HG02970 (cell line): Measurements from ENCODE around the gene TIMP3.

Experiments used
- ATAC-seq: cut with Tn5 transposase; IDR thresholded peaks from one replicate; pipeline ENCODE4 v1.9.1; 2021; ENCODE audit warnings: mild to moderate bottlenecking, moderate library complexity, moderate number of reproducible peaks; ENCODE audit not compliant: unreplicated experiment, low FRiP score

TIMP3 gene

GRCh38 chr22:32877196-32877595 lies 75.7 kb downstream of the TIMP3 start:
- no peak for ATAC-seq

DNA sequence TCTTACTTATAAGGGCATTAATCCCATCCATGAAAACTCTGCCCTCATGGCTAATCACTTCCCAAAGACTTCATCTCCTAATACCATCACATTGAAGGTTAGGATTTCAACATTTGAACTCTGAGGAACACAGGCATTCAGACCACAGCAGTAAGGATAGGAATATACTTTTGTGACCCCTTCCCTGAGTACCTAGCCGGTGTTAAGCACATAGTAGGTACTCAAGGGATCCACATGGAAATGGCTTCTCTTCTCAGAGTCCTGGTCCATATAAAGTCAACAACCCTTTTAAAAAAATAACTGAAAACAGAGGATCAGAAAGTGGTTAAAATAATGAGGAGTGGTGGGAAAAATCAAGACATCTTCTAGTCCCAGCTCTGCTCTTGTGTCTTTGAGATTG lies 78.0 kb downstream of the TIMP3 start:
- ATAC-seq = no peak

DNA sequence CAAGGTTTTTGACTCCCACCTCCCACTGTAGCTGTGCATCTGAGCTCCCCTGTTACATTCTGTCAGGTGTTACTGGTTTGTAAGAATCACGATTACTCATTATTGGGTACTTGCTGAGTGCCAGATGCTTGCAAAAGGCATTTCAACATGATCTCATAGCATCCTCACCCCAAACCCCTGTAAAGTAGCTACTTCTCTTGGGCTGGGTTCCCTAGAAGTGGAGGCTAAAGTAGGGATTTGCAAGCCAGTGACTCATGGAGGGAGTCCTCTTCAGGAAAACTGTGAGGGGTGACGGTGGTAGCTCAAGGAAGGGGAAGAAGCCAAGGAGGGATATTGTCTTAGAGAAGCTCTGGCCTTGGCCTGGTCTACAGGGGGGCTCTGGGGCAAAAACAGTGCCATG lies 78.6 kb downstream of the TIMP3 start:
- ATAC-seq = no peak

DNA sequence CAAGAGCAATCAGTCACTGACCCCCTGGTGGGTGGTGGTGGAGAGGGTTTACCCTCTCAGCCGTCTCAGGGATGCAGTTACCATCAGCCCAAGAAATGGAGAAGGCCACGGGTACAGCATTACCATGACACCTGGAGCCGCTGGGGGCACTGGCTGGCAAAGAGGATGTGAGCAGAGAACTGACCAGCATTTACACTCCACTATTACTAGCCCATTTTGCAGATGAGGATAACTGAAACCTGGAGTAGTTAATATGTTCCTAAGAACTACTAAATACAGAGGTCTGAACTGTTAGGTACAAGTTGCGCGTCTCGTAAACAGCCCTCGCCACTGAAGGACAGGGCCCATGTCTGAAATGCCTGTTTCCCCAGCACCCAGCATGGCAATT lies 79.0 kb downstream of the TIMP3 start:
- no peak for ATAC-seq

GRCh38 chr22:32880893-32881596 lies 79.5 kb downstream of the TIMP3 start:
- ATAC-seq = no peak

GRCh38 chr22:32882360-32882755 lies 80.9 kb downstream of the TIMP3 start:
- ATAC-seq = no peak

DNA sequence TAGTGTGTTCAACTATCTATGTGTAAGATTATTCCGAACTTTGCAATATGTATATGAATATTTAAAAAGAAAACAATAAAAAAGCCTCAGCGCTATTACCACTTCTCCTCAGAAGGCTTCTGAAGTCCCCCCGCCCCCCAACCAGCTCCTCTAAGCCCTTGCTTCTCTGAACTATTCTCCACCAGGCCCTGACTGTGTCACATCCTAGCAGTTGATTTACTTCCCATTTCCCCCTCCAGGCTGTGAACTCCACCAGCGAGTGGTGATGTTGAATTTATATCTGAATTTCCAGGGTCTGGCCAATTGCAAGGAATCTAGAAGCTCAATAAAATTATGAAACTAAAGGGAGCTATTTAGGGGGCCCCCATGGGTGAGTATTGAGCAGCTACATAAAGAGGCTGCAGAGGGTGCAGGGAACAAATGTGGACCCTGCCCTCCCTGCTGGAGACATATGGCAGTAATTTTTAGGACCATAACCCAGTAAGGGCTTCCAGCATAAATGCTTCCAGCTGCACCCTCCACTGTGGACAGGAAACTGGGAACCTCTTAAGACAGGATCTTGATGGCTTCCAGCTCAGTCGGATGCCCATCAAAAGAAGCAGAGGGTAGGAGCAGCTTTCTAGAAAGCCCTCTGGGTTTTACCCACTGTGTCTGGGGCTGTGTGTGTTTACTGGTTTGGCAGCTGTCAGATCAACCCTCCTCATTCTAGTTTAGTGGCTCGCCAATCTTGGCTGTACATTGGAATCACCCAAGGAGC lies 81.4 kb downstream of the TIMP3 start:
- ATAC-seq = no peak

DNA sequence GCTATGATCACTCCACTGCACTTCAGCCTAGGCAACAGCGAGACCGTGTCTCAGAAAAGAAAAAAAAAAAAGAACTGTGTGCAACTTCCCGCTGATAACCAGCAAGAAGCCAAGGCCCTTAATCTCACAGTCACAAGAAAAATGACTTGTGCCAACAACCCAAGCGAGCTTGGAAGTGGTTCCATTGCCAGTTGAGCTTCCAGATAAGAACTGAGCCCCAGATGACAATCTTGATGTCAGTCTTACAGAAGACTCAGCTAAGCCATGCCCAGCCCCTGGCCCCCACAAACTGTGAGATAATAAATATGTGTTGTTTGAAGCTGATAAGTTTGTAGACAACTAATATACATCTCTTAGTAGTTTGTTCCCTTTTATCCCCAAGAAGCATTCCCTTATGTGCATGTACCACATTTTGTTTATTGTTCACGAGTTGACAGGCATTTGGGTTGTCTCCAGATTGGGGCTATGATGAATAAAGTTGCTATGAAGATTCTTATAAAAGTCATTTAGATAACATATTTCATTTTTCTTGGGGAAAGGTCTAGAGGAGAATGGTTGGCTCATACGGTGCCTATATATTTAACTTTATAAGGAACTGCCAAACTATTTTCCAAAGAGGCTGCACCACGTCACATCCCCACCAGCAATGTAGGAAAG lies 85.9 kb downstream of the TIMP3 start:
- no peak for ATAC-seq

DNA sequence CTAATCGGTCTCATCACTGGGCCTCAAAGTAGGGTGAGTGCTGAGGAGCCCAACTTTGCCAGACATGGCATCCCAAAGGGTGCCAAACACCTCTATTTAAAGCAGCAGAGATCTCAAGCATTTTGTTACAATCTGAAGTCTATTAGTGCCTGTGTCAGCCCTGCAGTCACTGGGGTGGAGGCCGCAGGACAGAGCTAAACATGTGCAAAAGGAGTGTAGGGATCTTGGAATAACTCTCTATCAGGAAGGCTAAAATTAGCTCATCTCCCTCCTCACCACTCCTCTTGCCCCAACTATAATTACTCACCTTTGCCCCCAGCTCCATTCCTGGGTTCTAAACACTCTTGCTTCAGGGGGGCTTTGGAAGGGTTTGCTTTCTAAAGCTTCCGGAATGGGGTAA lies 87.5 kb downstream of the TIMP3 start:
- ATAC-seq = no peak

- ATAC-seq = no peak
Measured at GRCh38 chr22:32896891-32897290, 95.4 kb downstream of the TIMP3 start.

DNA sequence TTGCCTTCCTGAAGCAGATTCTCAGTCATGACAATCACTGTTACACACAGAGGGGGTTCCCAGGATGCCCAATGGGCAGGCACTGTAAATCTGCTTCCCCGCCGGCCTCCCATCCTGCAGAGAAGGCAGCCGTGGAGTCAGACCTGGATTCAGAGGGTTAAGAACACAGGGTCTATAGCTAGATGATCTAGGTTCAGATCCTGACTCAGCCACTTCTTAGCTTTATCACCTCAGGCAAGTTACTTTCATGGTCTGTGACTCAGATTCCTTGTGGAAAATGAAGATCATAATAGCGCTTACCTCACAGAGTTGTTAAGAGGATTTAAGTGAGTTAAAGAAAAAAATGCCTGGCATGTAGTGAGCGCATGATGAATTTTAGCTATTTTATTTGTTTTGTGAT lies 95.9 kb downstream of the TIMP3 start:
- no peak for ATAC-seq

- ATAC-seq = no peak
Measured at GRCh38 chr22:32900886-32901635, 99.6 kb downstream of the TIMP3 start.

- ATAC-seq = no peak
Measured at GRCh38 chr22:32901925-32902324, 100.4 kb downstream of the TIMP3 start.

DNA sequence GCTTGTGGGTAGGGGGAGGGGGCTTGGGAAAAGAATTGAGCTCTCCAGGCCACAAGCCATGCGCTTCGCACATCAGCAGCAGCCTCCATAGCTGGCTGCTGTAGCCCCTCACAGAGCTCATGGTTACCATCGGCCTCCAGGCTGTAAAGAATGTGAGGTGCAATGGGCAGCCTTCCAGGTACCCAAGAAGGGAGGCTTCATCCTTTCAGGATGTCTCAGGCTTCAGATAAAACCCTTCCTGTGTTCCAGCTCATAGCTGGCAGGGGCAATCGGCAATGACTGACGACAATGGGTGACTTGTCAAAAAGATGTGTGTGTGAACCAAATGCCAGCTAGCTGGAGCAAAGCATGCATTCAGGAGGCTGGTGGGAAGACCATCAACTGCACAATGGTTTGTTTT lies 102.0 kb downstream of the TIMP3 start:
- no peak for ATAC-seq

DNA sequence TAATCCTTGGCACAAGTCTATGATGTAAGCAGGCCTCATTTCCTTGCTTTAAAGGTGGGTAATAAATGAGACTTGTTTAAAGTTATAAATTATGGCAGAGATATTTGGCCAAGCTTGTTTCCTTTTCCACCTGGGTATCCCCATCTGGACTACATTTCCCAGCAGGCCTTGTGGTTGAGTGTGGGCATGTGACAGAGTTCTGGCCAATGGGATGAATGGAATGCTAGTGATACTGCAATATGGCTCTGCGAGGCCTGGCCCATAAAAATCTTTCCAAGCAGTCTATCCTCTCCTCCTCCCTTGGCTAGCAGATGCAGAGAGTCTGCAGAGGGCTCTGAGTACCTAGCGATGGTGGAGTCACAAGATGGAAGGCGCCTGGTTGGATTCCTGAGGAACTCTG lies 102.5 kb downstream of the TIMP3 start:
- ATAC-seq = no peak

DNA sequence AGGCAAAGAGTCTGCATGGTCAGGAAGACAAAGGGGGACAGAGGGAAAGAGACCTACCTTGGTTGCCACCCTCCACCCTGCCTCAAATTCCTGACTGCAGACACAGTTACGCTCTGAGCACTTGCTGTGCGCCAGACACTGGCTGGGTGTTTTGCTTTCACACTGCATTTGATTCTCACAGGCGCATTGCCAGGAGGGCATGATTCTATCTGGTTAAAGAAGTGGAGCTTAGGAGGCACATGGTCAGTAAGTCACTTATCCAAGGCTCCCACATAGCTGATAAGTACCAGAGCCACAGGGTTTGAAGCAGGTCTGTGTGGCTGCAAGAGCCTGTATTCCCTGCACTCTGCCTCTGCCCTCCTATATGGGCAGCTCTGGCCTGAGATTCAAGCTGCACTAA lies 103.9 kb downstream of the TIMP3 start:
- ATAC-seq = no peak

- no peak for ATAC-seq
Measured at GRCh38 chr22:32909581-32910428, 108.3 kb downstream of the TIMP3 start.

- no peak for ATAC-seq
Measured at GRCh38 chr22:32910429-32910772, 108.9 kb downstream of the TIMP3 start.

DNA sequence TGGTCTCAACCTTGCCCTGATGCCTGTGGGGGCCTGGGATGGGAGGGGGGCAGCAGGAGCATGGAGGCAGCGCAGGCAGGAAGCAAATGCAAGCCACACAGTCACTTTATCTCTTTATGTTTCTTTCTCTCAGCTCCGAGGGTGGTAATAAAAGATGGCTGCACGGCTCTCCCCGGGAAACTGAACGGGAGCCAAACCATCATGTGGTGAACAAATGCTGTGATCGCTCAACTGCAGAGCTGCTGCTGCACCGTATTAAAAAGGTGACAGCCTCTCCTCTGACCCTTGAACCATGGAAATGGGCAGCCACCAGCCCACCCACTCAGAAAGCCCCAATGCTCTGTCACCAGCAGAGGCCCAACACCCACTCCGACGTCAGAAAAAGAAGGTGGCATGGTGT lies 110.0 kb downstream of the TIMP3 start:
- ATAC-seq = no peak
